ENCODE data around the gene IGF2BP2.

IGF2BP2 gene

DNA sequence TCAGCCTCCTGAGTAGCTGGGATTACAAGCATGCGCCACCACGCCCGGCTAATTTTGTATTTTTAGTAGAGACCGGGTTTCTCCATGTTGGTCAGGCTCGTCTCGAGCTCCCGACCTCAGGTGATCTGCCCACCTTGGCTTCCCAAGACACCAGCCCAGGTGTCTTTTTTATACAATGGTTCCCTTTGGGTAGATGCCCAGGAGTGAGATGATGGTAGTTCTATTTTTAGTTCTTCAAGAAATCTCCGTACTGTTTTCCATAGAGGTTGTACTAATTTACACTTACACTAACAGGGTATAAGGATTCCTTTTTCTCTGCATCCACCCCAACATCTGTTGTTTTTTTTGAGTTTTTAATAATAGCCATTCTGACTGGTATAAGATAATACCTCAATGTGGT, 94.3 kb downstream of the IGF2BP2 start:
- DNase-seq = no peak

DNA sequence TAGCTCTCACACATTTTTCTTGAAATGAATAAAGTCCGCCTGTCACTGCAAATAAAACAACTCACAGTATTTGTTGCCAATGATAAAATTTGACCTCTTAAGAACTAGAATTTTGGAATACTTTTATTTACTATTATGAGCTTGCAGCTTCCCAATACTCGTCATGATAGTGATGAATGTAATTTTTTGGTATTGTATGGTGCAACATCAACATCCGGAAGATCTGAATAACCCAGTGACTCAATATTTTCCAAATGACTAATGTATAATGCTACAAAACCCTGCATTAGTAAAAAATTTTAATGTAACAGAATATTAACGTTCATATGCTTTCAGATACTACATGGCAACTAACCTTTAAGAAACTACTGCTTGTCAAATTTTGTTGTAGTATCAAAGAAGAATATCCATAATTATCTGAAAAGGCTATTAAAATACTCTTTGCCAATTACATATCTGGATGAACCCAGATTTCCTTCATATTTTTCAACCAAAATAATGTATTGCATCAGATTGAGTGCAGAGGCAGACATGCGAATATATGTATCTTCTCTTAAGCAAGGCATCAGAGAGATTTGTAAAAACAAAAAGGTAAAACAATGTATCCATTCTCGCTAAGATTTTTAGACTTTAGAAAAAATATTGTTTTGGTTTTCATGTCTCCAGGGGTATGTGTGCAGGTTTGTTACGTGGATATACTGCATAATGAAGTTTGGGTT, 95.3 kb downstream of the IGF2BP2 start:
- DNase-seq = no peak

- DNase-seq = no peak
Observed at GRCh38 chr3:185728630-185729336, 96.1 kb downstream of the IGF2BP2 start.

GRCh38 chr3:185727873-185728272, 97.0 kb downstream of the IGF2BP2 start:
- no peak for DNase-seq

- no peak for DNase-seq
Observed at GRCh38 chr3:185726254-185726967, 98.4 kb downstream of the IGF2BP2 start.

DNA sequence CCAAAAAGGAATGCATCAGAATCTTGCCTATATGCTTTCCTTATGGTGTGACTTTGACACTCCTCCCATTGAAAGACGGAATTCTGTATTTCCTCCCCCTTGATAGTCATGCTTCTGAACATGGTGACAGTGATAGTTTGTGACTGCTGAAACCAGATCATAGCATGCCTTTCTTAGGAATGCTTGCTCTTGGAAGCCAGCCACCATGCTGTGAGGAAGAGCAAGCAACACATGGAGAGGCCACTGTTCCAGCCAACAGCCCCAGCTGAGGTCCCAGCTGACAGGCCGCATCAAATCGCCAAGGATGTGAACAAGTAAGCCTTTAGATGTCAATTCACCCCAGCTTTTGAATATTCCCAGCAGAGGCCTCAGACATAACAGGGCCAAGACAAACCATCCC, 100.1 kb downstream of the IGF2BP2 start:
- no peak for DNase-seq

- no peak for DNase-seq
Observed at GRCh38 chr3:185724251-185724650, 100.6 kb downstream of the IGF2BP2 start.

DNA sequence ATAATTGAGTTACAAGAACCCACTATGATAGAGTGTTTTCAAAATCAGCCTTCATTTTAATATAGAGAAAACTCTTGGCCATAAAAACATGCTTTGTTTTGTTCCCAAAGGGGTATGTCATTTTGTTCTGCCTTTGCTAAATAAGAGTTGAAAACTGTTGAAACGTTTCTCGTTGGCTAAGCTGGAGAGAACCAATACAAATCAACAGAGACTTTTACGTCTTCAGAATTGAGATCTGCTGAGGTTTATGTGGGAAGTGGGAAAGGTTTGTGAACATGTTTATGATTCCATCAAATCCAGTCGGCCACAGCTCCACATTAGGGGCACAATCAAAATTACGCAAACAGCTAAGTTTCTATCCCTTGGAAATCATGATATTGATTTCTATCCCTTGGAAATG, 102.0 kb downstream of the IGF2BP2 start:
- DNase-seq = no peak

- no peak for DNase-seq
Observed at GRCh38 chr3:185721970-185722369, 102.9 kb downstream of the IGF2BP2 start.

- no peak for DNase-seq
Observed at GRCh38 chr3:185720326-185720725, 104.5 kb downstream of the IGF2BP2 start.

DNA sequence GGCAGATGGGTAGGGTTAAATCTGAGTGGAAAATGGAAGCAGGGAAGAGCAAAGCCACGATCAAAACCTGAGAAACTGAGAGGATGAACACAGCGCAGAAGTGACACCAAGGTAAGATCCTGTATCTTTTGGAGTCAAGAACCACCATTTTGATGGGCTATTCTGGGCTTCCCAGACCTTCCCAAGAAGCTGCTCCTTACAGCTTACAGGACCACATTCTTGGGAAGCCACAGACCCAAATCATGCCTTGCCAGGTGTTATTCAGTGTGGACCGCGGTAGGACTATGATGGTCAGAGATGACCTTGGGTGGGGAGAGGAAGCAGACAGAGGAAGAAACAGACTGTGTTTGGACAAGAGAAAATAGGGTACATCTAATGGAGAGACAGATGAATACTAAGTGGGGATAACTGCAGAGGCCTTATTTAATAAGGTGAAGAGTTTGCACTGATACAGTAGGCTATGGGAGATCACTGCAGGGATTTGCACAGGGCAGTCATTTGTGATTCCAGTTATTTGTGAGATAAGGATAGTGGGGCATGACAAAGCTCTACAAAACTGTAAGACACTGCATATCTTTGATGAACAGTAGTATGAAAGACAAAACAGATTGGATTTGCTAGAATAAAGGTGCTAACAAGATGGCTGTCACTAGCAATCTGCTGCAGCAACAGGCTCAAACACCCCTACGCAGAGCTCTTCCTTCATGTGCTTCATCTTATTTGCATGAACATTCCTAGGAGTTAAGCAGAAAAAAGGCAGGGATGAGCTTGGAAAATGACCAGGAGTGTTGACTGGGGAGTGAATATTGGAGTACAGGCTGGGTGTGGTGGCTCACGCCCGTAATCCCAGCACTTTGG, 105.9 kb downstream of the IGF2BP2 start:
- no peak for DNase-seq

- DNase-seq = no peak
Observed at GRCh38 chr3:185717627-185718402, 107.0 kb downstream of the IGF2BP2 start.

- DNase-seq = no peak
Observed at GRCh38 chr3:185717121-185717520, 107.7 kb downstream of the IGF2BP2 start.

- no peak for DNase-seq
Observed at GRCh38 chr3:185716436-185717108, 108.3 kb downstream of the IGF2BP2 start.

DNA sequence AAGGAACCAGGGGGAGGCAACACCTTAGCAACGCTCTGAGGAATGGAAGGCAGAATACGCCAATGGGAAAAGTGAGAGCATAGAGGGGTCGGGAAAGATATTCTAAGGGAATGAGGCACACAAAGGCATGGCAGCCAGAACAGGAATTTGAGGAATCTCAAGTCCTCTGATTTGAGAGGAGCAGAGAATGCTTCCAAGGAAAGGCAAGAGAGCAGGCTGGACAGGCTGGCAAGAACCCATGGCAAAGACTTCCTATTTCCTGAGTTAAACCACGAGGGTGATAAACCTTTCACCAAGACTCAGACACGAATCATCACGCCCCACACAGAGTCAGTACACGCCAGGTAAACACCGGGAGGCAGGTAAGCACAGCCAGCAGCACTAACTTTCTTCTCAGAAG, 109.8 kb downstream of the IGF2BP2 start:
- no peak for DNase-seq

- DNase-seq = no peak
Observed at GRCh38 chr3:185714085-185714484, 110.8 kb downstream of the IGF2BP2 start.

- no peak for DNase-seq
Observed at GRCh38 chr3:185713015-185713414, 111.8 kb downstream of the IGF2BP2 start.

DNA sequence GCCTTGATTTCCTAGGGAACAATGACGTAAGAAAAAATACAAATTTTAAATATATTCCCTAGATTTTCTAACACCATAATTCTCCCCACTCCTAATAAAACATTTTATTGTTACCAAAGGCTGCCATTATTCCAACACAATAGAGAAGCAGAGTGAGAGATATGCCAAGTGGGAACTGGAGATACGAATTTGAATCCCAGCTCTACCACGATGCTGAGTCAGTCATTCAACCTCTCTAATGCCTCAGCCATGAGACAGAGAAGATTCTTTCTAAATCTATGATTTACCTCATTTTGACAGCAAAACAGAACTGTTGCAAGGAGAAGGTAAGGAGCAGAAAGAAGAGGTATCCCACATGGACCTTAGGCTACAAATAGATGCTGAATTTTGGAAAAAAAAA, 112.5 kb downstream of the IGF2BP2 start:
- no peak for DNase-seq

DNA sequence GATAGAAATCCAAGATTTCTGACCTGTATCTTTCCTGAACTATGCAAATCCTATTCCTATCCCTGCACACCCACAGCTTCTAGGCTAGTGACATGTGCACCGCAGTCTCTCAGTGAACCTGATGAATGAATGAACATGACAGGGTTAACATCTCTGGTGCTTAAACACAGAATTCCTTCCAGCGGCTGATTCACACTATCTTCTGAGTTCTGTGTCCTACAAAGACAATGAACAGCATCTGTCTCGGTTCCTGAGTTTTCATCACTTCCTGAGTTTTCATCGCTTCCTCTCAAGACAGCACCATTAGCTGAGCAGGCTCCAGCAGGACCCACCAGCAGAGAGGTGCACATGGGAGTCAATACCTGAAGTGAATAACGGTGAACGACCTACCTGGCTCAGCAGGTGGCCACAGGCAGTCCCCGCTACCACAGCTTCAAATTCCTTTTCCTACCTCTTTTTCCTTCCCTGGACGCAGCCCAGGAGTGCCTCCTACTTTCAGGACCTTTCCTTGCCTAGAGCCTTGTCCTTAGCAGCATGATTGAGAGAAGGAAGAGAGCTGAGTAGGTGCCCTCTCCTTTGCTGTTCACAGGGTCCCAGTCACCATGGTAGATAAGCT, 113.5 kb downstream of the IGF2BP2 start:
- DNase-seq = no peak

GRCh38 chr3:185709251-185709955, 115.4 kb downstream of the IGF2BP2 start:
- DNase-seq = no peak

All from activated CD4-positive, CD25-positive, alpha-beta regulatory T cell (primary cell).